CD4-positive, CD25-positive, alpha-beta regulatory T cell (primary cell): ENCODE measurements around the gene DNAJB11. TPM values are rescaled to one million over a fixed set of nuclear protein-coding genes. Genes with fewer than 3 reads are reported as not detected.
A peak's percentile ranks its signal among the peaks of the same experiment; 100 is the strongest.
"Not testable (repeated sequence)": the region's sequence is repeated elsewhere in the genome, so short reads cannot be mapped to it uniquely, and the experiment has no call there.

ENCODE experiments used
- ATAC-seq, 2 donors: fragments of 150-1000 bp; cut with Tn5 transposase; one replicate each; pipeline ENCODE4 v1.10.0; 2021; ENCODE audit warnings: low read depth in 2 of 2, moderate number of reproducible peaks in 2 of 2, moderate library complexity in 1 of 2
- DNase-seq, 3 donors: peaks; one replicate each; pipeline versions ENCODE4 v3.0.0 to v3.0.0-alpha.2; 2012 to 2022; ENCODE audit warnings: mixed read lengths in 1 of 3
- H3K27ac ChIP-seq: one replicate; pipeline ENCODE4 v1.7.0; 2013; ENCODE audit warnings: mild to moderate bottlenecking, low read length; ENCODE audit not compliant: insufficient read depth, poor library complexity, severe bottlenecking
- H3K27me3 ChIP-seq: one replicate; pipeline ENCODE4 v1.7.0; 2013; ENCODE audit warnings: low read length; ENCODE audit not compliant: control insufficient read depth, insufficient read depth
- H3K36me3 ChIP-seq: one replicate; pipeline ENCODE4 v1.7.0; 2013; ENCODE audit warnings: mild to moderate bottlenecking, low read length, moderate library complexity; ENCODE audit not compliant: control insufficient read depth, insufficient read depth
- H3K4me1 ChIP-seq: 2 replicates; pipeline ENCODE4 v1.7.0; 2013; ENCODE audit warnings: mild to moderate bottlenecking, low read length; ENCODE audit not compliant: insufficient read depth, control insufficient read depth, poor library complexity, severe bottlenecking
- H3K4me3 ChIP-seq: one replicate; pipeline ENCODE4 v1.7.0; 2013; ENCODE audit warnings: low read depth, mild to moderate bottlenecking, low read length, moderate library complexity
- H3K9me3 ChIP-seq, 2 experiments: 1 replicate in 1 of 2; 2 replicates in 1 of 2; pipeline ENCODE4 v1.7.0; 2013; ENCODE audit warnings: low read length in 2 of 2, mild to moderate bottlenecking in 1 of 2, moderate library complexity in 1 of 2; ENCODE audit not compliant: control insufficient read depth in 2 of 2
- H3K27ac Mint-ChIP-seq, 3 donors: one replicate each; pipeline ENCODE4 v1.8.0; 2020 to 2022; ENCODE audit warnings: mild to moderate bottlenecking in 3 of 3, mixed read lengths in 3 of 3, moderate library complexity in 2 of 3
- H3K27me3 Mint-ChIP-seq: one replicate; pipeline ENCODE4 v1.8.0; 2022; ENCODE audit warnings: mild to moderate bottlenecking, mixed read lengths
- H3K36me3 Mint-ChIP-seq: one replicate; pipeline ENCODE4 v1.8.0; 2020; ENCODE audit warnings: mixed read lengths
- H3K4me1 Mint-ChIP-seq, 4 donors: one replicate each; pipeline ENCODE4 v1.8.0; 2020 to 2022; ENCODE audit warnings: mixed read lengths in 4 of 4, mild to moderate bottlenecking in 1 of 4
- H3K4me3 Mint-ChIP-seq, 4 donors: one replicate each; pipeline ENCODE4 v1.8.0; 2020 to 2022; ENCODE audit warnings: mild to moderate bottlenecking in 4 of 4, mixed read lengths in 4 of 4, moderate library complexity in 3 of 4
- H3K9me3 Mint-ChIP-seq, 7 donors: one replicate each; pipeline ENCODE4 v1.8.0; 2020 to 2022; ENCODE audit warnings: mixed read lengths in 7 of 7, mild to moderate bottlenecking in 3 of 7, moderate library complexity in 2 of 7
- polyA plus RNA-seq, 4 donors: library from polyadenylated mRNA; unstranded; fragments of 300-500 nt; fragmentation: Illumina TruSeq; gene quantifications; one replicate each; pipeline ENCODE4 v1.2.3, GENCODE V29; 2021
- total RNA-seq: library from RNA; stranded (reverse); gene quantifications from one replicate; pipeline ENCODE4 v1.2.3, GENCODE V29; 2022

DNAJB11 gene
- total and polyA plus RNA-seq, 5 donors from 2014 or later, result 26.4 to 91.9 (median 36.4) TPM

- ATAC-seq (peak; percentile 60 to 64), DNase-seq (peak; percentile 89 to 97 (median 93))
- H3K27me3 Mint-ChIP-seq, result peaks cover 5% of the 10 kb centered on the region
- peak within 1 kb of the TSS; percentile 97 to 98 (median 97) for H3K27ac Mint-ChIP-seq
- H3K4me1 Mint-ChIP-seq, result peaks cover 20 to 82% (median 52%) of the 10 kb centered on the region in 4 donors
- H3K4me3 Mint-ChIP-seq, result peak within 1 kb of the TSS; percentile 94 to 97 (median 96)
- H3K27ac ChIP-seq, result peak within 1 kb of the TSS; percentile 89
- no peaks in the 10 kb centered on the region for H3K27me3 ChIP-seq
- no peaks in the 10 kb centered on the region for H3K9me3 ChIP-seq
- peaks cover 55% of the 10 kb centered on the region for H3K4me1 ChIP-seq
- no peaks in the 10 kb centered on the region for H3K36me3 ChIP-seq
- H3K9me3 Mint-ChIP-seq, result no peaks in the 10 kb centered on the region
- H3K36me3 Mint-ChIP-seq, result peaks cover 3% of the 10 kb centered on the region
- H3K4me3 ChIP-seq, result peak within 1 kb of the TSS; percentile 96
Observed at GRCh38 chr3:186567072-186567921, 3.2 kb upstream of the DNAJB11 start, which contains the start of gene TBCCD1. Gene TBCCD1, minus strand, starts transcription at chr3:186567339. Its CDS starts 3,010 bp downstream, at chr3:186564329.

GRCh38 chr3:186569361-186569760, 1.2 kb upstream of the DNAJB11 start:
- peaks cover 45% of the 10 kb centered on the region for H3K4me1 ChIP-seq
- peak overlapping the region; percentile 97 for H3K4me3 ChIP-seq

GRCh38 chr3:186569779-186570095, 783 bp upstream of the DNAJB11 start:
- H3K36me3 ChIP-seq, result peaks cover 15% of the 10 kb centered on the region
- peak overlapping the region; percentile 97 for H3K4me3 ChIP-seq
- peaks cover 42% of the 10 kb centered on the region for H3K4me1 ChIP-seq
- H3K27me3 ChIP-seq, result no peaks in the 10 kb centered on the region
- Mint-ChIP-seq H3K27ac (peak overlapping the region; percentile 79 to 98 (median 98)), H3K4me1 (peaks cover 15 to 68% (median 43%) of the 10 kb centered on the region in 4 donors), H3K36me3 (peaks cover 16% of the 10 kb centered on the region), H3K9me3 (no peaks in the 10 kb centered on the region), H3K4me3 (peak overlapping the region; percentile 92 to 99 (median 96)), H3K27me3 (peaks cover 5% of the 10 kb centered on the region)
- ATAC-seq (no peak), DNase-seq (no peak)
- no peaks in the 10 kb centered on the region for H3K9me3 ChIP-seq
- H3K27ac ChIP-seq, result peak overlapping the region; percentile 96

More at GRCh38 chr3:186569361-186569760, 1.2 kb upstream of the DNAJB11 start:
- Mint-ChIP-seq H3K4me3 (peak overlapping the region; percentile 92 to 99 (median 96)), H3K27ac (peak overlapping the region in 2 of 3 donors; percentile 98), H3K4me1 (peaks cover 15 to 68% (median 43%) of the 10 kb centered on the region in 4 donors), H3K36me3 (peaks cover 12% of the 10 kb centered on the region)
- H3K27me3 Mint-ChIP-seq, H3K9me3 Mint-ChIP-seq, ATAC-seq, H3K27me3 ChIP-seq, DNase-seq, H3K9me3 ChIP-seq: not testable (repeated sequence)
- Histone ChIP-seq H3K36me3 (peaks cover 12% of the 10 kb centered on the region), H3K27ac (peak overlapping the region; percentile 96)

- peaks cover 5% of the 10 kb centered on the region for H3K27me3 Mint-ChIP-seq
- peak overlapping the region; percentile 97 for H3K4me3 ChIP-seq
- H3K9me3 Mint-ChIP-seq, result no peaks in the 10 kb centered on the region
- peaks cover 15 to 64% (median 43%) of the 10 kb centered on the region in 4 donors for H3K4me1 Mint-ChIP-seq
- H3K9me3 ChIP-seq, result no peaks in the 10 kb centered on the region
- peaks cover 24% of the 10 kb centered on the region for H3K36me3 Mint-ChIP-seq
- H3K4me1 ChIP-seq, result peaks cover 40% of the 10 kb centered on the region
- H3K27ac Mint-ChIP-seq, result peak overlapping the region in 2 of 3 donors; percentile 98
- H3K27me3 ChIP-seq, result no peaks in the 10 kb centered on the region
- DNase-seq (peak in 1 of 3 donors; percentile 10), ATAC-seq (no peak)
- peak overlapping the region; percentile 92 to 99 (median 96) for H3K4me3 Mint-ChIP-seq
- peaks cover 27% of the 10 kb centered on the region for H3K36me3 ChIP-seq
- H3K27ac ChIP-seq, result peak overlapping the region; percentile 96
Observed at GRCh38 chr3:186570941-186571643, 572 bp downstream of the DNAJB11 start.

- Histone ChIP-seq H3K9me3 (no peaks in the 10 kb centered on the region), H3K4me3 (peak overlapping the region; percentile 97), H3K36me3 (peaks cover 33% of the 10 kb centered on the region), H3K4me1 (peaks cover 35% of the 10 kb centered on the region), H3K27me3 (no peaks in the 10 kb centered on the region), H3K27ac (peak overlapping the region; percentile 96)
- Mint-ChIP-seq H3K9me3 (no peaks in the 10 kb centered on the region), H3K36me3 (peaks cover 29% of the 10 kb centered on the region), H3K27ac (peak overlapping the region in 2 of 3 donors; percentile 98), H3K4me1 (peaks cover 15 to 59% (median 39%) of the 10 kb centered on the region in 4 donors), H3K4me3 (peak overlapping the region; percentile 92 to 99 (median 96)), H3K27me3 (peaks cover 5% of the 10 kb centered on the region)
- ATAC-seq (no peak), DNase-seq (no peak)
Observed at GRCh38 chr3:186571644-186572013, 1.1 kb downstream of the DNAJB11 start.

GRCh38 chr3:186577521-186577920, 7.0 kb downstream of the DNAJB11 start:
- H3K4me3 ChIP-seq, result no peak overlapping the region
- Mint-ChIP-seq H3K9me3 (no peaks in the 10 kb centered on the region), H3K27ac (no peak overlapping the region)

GRCh38 chr3:186580785-186581184, 10.3 kb downstream of the DNAJB11 start:
- H3K36me3 Mint-ChIP-seq, result peaks cover 65% of the 10 kb centered on the region
- Histone ChIP-seq H3K27me3 (no peaks in the 10 kb centered on the region), H3K9me3 (no peaks in the 10 kb centered on the region), H3K36me3 (peaks cover 91% of the 10 kb centered on the region), H3K4me1 (no peaks in the 10 kb centered on the region), H3K4me3 (no peak overlapping the region), H3K27ac (no peak overlapping the region)
- no peak overlapping the region for H3K4me3 Mint-ChIP-seq
- no peaks in the 10 kb centered on the region for H3K9me3 Mint-ChIP-seq
- no peak overlapping the region for H3K27ac Mint-ChIP-seq
- ATAC-seq (no peak), DNase-seq (no peak)
- peaks cover 3 to 10% (median 7%) of the 10 kb centered on the region in 4 donors for H3K4me1 Mint-ChIP-seq
- H3K27me3 Mint-ChIP-seq, result no peaks in the 10 kb centered on the region

More at GRCh38 chr3:186577521-186577920, 7.0 kb downstream of the DNAJB11 start:
- H3K27me3 ChIP-seq, result no peaks in the 10 kb centered on the region
- no peaks in the 10 kb centered on the region for H3K9me3 ChIP-seq
- peaks cover 83% of the 10 kb centered on the region for H3K36me3 ChIP-seq
- Mint-ChIP-seq H3K27me3 (no peaks in the 10 kb centered on the region), H3K4me1 (peaks cover 9 to 28% (median 20%) of the 10 kb centered on the region in 4 donors), H3K4me3 (no peak overlapping the region), H3K36me3 (peaks cover 60% of the 10 kb centered on the region)
- DNase-seq, result no peak
- H3K27ac ChIP-seq, result no peak overlapping the region
- no peak for ATAC-seq
- H3K4me1 ChIP-seq, result no peaks in the 10 kb centered on the region
